ENCODE measurements around the gene BACH1. TPM values are rescaled to one million over a fixed set of nuclear protein-coding genes. Genes with fewer than 3 reads are reported as not detected.

The BACH1 gene
- total RNA-seq, 1 donor from 2014 or later: 93.8 TPM

DNA sequence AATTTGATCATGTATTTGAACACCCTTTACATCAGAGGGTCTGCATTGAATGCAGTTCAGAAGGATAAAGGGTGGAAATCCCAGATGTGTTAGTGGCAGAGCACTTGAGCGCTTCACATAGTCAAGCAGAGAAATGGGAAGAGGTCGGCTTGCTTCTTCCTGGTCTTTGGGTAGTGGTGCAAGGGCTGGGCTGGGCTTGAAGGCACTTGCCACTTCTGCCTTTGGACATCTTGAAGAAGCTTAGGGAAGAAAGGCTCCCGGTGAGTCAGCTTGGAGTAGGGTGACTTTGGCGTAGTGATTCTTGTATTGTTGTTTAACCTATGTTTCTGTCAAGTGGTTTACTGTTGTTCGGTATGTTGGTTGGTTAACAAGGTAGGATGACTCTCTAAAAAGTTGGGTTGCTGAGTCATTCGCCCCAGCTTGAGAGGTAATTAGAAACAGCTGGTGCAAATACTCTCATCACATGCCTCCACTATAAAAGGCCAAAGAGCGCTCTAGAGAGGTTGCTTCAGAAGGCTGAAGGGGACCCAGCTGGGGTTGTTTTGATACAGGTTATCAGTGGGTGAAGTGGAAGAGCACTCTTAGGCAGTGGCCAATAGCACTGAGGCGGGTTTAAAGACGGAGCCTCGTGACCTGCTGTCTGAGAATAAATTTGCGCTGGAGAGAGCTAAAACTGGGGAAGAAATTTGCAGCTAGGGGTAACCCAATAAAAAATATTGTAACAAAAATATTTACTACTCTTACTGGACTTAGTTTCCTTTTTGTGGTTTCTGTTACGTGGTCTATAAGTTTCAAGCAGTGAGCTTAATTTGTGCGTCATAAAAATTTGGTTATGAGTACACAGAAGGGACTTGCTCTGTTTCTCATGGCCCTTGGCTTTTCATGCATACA is 1.4 kb downstream of the BACH1 start:
- no peaks in the 10 kb centered on the region for H3K27me3 Mint-ChIP-seq (ENCODE audit: unreplicated experiment)
- H3K27ac Mint-ChIP-seq (ENCODE audit: unreplicated experiment): peak overlapping the region; percentile 94
- no peaks in the 10 kb centered on the region for H3K36me3 Mint-ChIP-seq (ENCODE audit: unreplicated experiment)
- TF ChIP-seq, protein P1, sequence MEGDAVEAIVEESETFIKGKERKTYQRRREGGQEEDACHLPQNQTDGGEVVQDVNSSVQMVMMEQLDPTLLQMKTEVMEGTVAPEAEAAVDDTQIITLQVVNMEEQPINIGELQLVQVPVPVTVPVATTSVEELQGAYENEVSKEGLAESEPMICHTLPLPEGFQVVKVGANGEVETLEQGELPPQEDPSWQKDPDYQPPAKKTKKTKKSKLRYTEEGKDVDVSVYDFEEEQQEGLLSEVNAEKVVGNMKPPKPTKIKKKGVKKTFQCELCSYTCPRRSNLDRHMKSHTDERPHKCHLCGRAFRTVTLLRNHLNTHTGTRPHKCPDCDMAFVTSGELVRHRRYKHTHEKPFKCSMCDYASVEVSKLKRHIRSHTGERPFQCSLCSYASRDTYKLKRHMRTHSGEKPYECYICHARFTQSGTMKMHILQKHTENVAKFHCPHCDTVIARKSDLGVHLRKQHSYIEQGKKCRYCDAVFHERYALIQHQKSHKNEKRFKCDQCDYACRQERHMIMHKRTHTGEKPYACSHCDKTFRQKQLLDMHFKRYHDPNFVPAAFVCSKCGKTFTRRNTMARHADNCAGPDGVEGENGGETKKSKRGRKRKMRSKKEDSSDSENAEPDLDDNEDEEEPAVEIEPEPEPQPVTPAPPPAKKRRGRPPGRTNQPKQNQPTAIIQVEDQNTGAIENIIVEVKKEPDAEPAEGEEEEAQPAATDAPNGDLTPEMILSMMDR (IDR thresholded peaks at IDR 0.05): no peak
- H3K4me1 Mint-ChIP-seq (ENCODE audit: unreplicated experiment): peaks cover 66% of the 10 kb centered on the region
- H3K4me3 Mint-ChIP-seq (ENCODE audit: unreplicated experiment): peak overlapping the region; percentile 90
- no peak for DNase-seq (ENCODE audit: extremely low spot score, unreplicated experiment)
- peaks cover 7% of the 10 kb centered on the region for H3K9me3 Mint-ChIP-seq (ENCODE audit: unreplicated experiment)

DNA sequence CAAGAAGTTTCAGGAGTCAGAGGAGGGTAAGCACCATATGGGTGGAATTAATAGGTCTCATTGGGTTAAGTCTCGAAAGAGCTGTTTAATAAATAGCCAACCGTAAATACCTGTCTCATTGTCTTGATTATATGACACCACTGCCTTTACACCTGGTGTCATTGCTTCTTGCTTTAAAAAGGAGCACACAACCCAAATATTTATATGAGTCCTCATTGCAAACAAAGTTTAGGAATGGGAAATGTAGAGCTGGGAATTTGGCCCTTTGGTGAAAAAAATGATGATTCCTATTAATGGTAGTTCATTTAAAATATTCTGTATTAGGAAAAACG is 2.1 kb downstream of the BACH1 start:
- Mint-ChIP-seq H3K36me3 (ENCODE audit: unreplicated experiment) (peaks cover under 1% of the 10 kb centered on the region), H3K4me1 (ENCODE audit: unreplicated experiment) (peaks cover 71% of the 10 kb centered on the region), H3K9me3 (ENCODE audit: unreplicated experiment) (peaks cover 7% of the 10 kb centered on the region), H3K4me3 (ENCODE audit: unreplicated experiment) (peak overlapping the region; percentile 90), H3K27me3 (ENCODE audit: unreplicated experiment) (no peaks in the 10 kb centered on the region), H3K27ac (ENCODE audit: unreplicated experiment) (peak overlapping the region; percentile 94)
- DNase-seq (ENCODE audit: extremely low spot score, unreplicated experiment): no peak
- TF ChIP-seq, protein P1 (IDR thresholded peaks at IDR 0.05): no peak

DNA sequence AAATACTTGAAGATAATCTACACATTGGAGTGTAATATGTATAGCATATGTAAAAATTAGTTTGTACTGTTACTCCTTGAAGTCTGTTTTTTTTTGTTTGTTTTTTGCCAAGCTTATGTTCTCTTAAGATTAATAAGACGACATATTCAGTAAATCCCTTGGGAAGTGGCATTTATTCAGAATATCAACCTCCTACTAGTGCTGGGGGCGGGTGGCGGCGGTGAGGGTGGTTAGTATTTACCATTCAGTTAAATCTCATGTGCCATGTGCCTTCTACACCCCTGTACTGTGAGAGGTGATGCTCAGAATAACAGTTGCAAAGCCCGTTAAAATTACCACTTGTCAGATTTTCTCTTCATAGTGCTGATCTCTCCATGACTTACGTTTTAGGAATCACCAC is 3.0 kb downstream of the BACH1 start:
- peak overlapping the region; percentile 72 for H3K27ac Mint-ChIP-seq (ENCODE audit: unreplicated experiment)
- H3K27me3 Mint-ChIP-seq (ENCODE audit: unreplicated experiment): no peaks in the 10 kb centered on the region
- H3K36me3 Mint-ChIP-seq (ENCODE audit: unreplicated experiment): peaks cover 6% of the 10 kb centered on the region

DNA sequence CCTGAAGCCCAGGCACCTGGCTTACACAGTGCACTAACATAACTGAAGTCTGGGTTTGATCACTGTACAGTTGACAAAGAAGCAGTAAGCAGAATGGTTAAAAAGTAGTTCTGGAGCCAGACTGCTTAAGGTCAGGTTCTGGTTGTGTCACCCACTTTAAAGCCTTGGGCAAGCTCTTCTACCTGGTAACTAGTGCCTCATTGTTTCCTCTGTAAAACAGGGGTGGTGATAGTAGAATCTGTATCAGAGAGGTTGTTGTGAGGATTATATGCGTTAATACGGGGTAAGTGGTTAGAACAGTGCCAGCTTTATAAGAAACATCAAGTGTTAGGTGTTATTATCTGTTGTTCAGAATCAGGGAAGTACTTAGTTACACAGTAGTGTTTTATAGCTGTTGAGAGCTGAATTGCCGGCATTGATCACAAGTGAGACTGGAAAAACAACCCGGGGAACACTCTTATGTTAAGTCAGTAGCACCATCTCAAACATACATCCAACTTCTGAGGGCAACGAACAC is 3.7 kb downstream of the BACH1 start:
- Mint-ChIP-seq H3K9me3 (ENCODE audit: unreplicated experiment) (peaks cover 3% of the 10 kb centered on the region), H3K4me1 (ENCODE audit: unreplicated experiment) (peaks cover 78% of the 10 kb centered on the region), H3K36me3 (ENCODE audit: unreplicated experiment) (peaks cover 6% of the 10 kb centered on the region), H3K27me3 (ENCODE audit: unreplicated experiment) (no peaks in the 10 kb centered on the region), H3K4me3 (ENCODE audit: unreplicated experiment) (peak overlapping the region; percentile 53), H3K27ac (ENCODE audit: unreplicated experiment) (peak overlapping the region; percentile 72)
- DNase-seq (ENCODE audit: extremely low spot score, unreplicated experiment): no peak
- TF ChIP-seq, protein P1 (IDR thresholded peaks at IDR 0.05): no peak

More for the DNA sequence above, 3.0 kb downstream of the BACH1 start:
- Mint-ChIP-seq H3K4me3 (ENCODE audit: unreplicated experiment) (peak overlapping the region; percentile 53), H3K4me1 (ENCODE audit: unreplicated experiment) (peaks cover 77% of the 10 kb centered on the region), H3K9me3 (ENCODE audit: unreplicated experiment) (peaks cover 7% of the 10 kb centered on the region)
- TF ChIP-seq, protein P1 (IDR thresholded peaks at IDR 0.05): no peak
- no peak for DNase-seq (ENCODE audit: extremely low spot score, unreplicated experiment)

DNA sequence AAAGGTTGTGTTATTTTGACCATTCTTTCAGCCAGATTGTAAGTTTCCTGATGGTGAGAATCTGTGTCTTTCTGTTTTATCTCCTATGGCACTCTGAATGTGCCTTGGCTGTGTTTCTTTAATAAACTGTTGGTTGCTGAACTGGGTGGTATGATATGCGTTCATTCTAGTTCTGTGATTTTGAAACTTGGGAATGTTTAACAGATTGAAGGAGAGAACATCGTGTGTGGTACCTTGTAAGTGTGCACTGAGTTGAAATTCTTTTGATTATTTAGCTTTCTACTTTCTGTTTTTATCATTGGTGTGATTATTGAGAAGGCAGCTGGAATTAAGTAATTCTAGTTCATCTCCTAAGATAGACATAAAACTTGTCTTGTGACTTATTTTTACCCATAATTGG is 4.6 kb downstream of the BACH1 start:
- H3K4me3 Mint-ChIP-seq (ENCODE audit: unreplicated experiment): peak overlapping the region; percentile 3
- DNase-seq (ENCODE audit: extremely low spot score, unreplicated experiment): no peak
- H3K36me3 Mint-ChIP-seq (ENCODE audit: unreplicated experiment): peaks cover 6% of the 10 kb centered on the region
- peak overlapping the region; percentile 72 for H3K27ac Mint-ChIP-seq (ENCODE audit: unreplicated experiment)
- TF ChIP-seq, protein P1 (IDR thresholded peaks at IDR 0.05): no peak
- H3K27me3 Mint-ChIP-seq (ENCODE audit: unreplicated experiment): no peaks in the 10 kb centered on the region
- no peaks in the 10 kb centered on the region for H3K9me3 Mint-ChIP-seq (ENCODE audit: unreplicated experiment)
- H3K4me1 Mint-ChIP-seq (ENCODE audit: unreplicated experiment): peaks cover 78% of the 10 kb centered on the region

Data from osteocyte (in vitro differentiated cells).